HL-60 (cell line): ENCODE data around the gene KCNRG.
A peak's percentile ranks its signal among the peaks of the same experiment; 100 is the strongest.

ENCODE experiments used
- DNase-seq, 2 experiments: peaks; one replicate each; pipeline ENCODE4 v3.0.0-alpha.2; 2010 to 2020; ENCODE audit warnings: low read depth in 1 of 2, low spot score in 1 of 2
- H3K27ac ChIP-seq: fragments of 250-450 bp; sonication (Bioruptor Pico); replicated peaks from 2 replicates; pipeline ENCODE4 v1.5.1; 2020; ENCODE audit warnings: mild to moderate bottlenecking, moderate library complexity
- H3K27me3 ChIP-seq: fragments of 250-450 bp; sonication (Bioruptor Pico); 2 replicates; pipeline ENCODE4 v1.5.1; 2021; ENCODE audit warnings: mild to moderate bottlenecking, moderate library complexity; ENCODE audit not compliant: insufficient read depth, poor library complexity, severe bottlenecking
- H3K4me3 ChIP-seq: replicated peaks from 2 replicates; pipeline ENCODE4 v1.5.1; 2011; ENCODE audit warnings: mild to moderate bottlenecking, control low read depth, low read length; ENCODE audit not compliant: insufficient read depth
- GABPA ChIP-seq: IDR thresholded peaks from 2 replicates; pipeline ENCODE4 v1.6.1; 2012; ENCODE audit warnings: low read depth
- POLR2AphosphoS5 ChIP-seq: IDR thresholded peaks from 2 replicates; pipeline ENCODE4 v1.6.1; 2012; ENCODE audit warnings: low read depth
- SPI1 ChIP-seq: IDR thresholded peaks from 2 replicates; pipeline ENCODE4 v1.6.1; 2012; ENCODE audit warnings: low read depth, mild to moderate bottlenecking, borderline replicate concordance
- TF ChIP-seq, protein P1 (sequence below): IDR thresholded peaks from one replicate; pipeline ENCODE4 v1.5.1; 2011; ENCODE audit warnings: low read length, control low read depth, inconsistent platforms; ENCODE audit not compliant: insufficient read depth
- TF ChIP-seq, protein P2 (sequence below): IDR thresholded peaks from 2 replicates; pipeline ENCODE4 v1.6.1; 2012; ENCODE audit warnings: low read depth; ENCODE audit not compliant: insufficient replicate concordance

Gene KCNRG

GRCh38 chr13:50016444-50016843 lies 1.2 kb downstream of the KCNRG start:
- Histone ChIP-seq H3K27me3 (no peaks in the 10 kb centered on the region), H3K27ac (no peak overlapping the region), H3K4me3 (no peak overlapping the region)
- TF ChIP-seq, protein P1, sequence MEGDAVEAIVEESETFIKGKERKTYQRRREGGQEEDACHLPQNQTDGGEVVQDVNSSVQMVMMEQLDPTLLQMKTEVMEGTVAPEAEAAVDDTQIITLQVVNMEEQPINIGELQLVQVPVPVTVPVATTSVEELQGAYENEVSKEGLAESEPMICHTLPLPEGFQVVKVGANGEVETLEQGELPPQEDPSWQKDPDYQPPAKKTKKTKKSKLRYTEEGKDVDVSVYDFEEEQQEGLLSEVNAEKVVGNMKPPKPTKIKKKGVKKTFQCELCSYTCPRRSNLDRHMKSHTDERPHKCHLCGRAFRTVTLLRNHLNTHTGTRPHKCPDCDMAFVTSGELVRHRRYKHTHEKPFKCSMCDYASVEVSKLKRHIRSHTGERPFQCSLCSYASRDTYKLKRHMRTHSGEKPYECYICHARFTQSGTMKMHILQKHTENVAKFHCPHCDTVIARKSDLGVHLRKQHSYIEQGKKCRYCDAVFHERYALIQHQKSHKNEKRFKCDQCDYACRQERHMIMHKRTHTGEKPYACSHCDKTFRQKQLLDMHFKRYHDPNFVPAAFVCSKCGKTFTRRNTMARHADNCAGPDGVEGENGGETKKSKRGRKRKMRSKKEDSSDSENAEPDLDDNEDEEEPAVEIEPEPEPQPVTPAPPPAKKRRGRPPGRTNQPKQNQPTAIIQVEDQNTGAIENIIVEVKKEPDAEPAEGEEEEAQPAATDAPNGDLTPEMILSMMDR = no peak
- TF ChIP-seq, protein P2, sequence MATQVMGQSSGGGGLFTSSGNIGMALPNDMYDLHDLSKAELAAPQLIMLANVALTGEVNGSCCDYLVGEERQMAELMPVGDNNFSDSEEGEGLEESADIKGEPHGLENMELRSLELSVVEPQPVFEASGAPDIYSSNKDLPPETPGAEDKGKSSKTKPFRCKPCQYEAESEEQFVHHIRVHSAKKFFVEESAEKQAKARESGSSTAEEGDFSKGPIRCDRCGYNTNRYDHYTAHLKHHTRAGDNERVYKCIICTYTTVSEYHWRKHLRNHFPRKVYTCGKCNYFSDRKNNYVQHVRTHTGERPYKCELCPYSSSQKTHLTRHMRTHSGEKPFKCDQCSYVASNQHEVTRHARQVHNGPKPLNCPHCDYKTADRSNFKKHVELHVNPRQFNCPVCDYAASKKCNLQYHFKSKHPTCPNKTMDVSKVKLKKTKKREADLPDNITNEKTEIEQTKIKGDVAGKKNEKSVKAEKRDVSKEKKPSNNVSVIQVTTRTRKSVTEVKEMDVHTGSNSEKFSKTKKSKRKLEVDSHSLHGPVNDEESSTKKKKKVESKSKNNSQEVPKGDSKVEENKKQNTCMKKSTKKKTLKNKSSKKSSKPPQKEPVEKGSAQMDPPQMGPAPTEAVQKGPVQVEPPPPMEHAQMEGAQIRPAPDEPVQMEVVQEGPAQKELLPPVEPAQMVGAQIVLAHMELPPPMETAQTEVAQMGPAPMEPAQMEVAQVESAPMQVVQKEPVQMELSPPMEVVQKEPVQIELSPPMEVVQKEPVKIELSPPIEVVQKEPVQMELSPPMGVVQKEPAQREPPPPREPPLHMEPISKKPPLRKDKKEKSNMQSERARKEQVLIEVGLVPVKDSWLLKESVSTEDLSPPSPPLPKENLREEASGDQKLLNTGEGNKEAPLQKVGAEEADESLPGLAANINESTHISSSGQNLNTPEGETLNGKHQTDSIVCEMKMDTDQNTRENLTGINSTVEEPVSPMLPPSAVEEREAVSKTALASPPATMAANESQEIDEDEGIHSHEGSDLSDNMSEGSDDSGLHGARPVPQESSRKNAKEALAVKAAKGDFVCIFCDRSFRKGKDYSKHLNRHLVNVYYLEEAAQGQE = no peak
- TF ChIP-seq GABPA = no peak
- TF ChIP-seq SPI1 = no peak
- TF ChIP-seq POLR2AphosphoS5 = no peak
- no peak for DNase-seq

GRCh38 chr13:50017819-50018218 lies 2.6 kb downstream of the KCNRG start:
- H3K27ac ChIP-seq = no peak overlapping the region
- TF ChIP-seq, protein P1 = no peak
- TF ChIP-seq SPI1 = peak; percentile 59; the same call in 1 of the 2 replicates
- DNase-seq = no peak
- H3K27me3 ChIP-seq = no peaks in the 10 kb centered on the region
- no peak overlapping the region for H3K4me3 ChIP-seq

DNA sequence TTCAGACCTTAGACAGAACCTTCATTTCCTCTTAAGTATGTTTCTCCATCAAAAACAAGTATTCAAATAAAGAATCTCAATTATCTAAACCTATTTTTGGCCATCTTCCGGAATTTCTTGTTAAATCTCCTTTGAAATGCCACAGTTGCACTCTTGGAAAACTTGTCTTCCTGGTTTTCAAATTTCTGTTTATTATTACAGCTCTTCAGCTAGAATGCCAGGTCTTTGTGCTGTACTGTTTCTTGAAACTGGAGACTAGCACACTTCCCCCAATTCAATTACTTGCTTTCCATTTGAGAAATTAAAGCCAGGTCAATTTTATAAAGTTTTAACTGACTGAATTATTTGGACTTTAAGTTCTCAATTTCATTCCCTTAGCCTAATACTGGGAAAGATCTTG lies 10.2 kb downstream of the KCNRG start:
- no peak for DNase-seq

More for the DNA sequence above, 10.2 kb downstream of the KCNRG start:
- no peak overlapping the region for H3K27ac ChIP-seq
- TF ChIP-seq POLR2AphosphoS5 (no peak), GABPA (no peak), SPI1 (no peak)
- TF ChIP-seq, protein P2 = no peak
- TF ChIP-seq, protein P1 = no peak
- no peaks in the 10 kb centered on the region for H3K27me3 ChIP-seq
- no peak overlapping the region for H3K4me3 ChIP-seq
